ENCODE measurements around the gene SEPTIN10.
A peak's percentile ranks its signal among the peaks of the same experiment; 100 is the strongest.

Gene SEPTIN10

GRCh38 chr2:109611467-109612095 is 2.2 kb downstream of the SEPTIN10 start:
- Histone ChIP-seq H3K4me1 (ENCODE audit: control insufficient read depth, insufficient read depth, low read length) (peaks cover 42% of the 10 kb centered on the region), H3K9ac (ENCODE audit: low read length) (no peak overlapping the region), H3K36me3 (ENCODE audit: control insufficient read depth, insufficient read depth, low read length) (no peaks in the 10 kb centered on the region), H3K27ac (ENCODE audit: low read depth, low read length) (peak overlapping the region; percentile 98), H3K4me3 (ENCODE audit: low read length) (peak overlapping the region; percentile 21), H3K27me3 (ENCODE audit: control insufficient read depth, insufficient read depth, low read length) (peaks cover 3% of the 10 kb centered on the region)

- Histone ChIP-seq H3K36me3 (ENCODE audit: control insufficient read depth, insufficient read depth, low read length) (no peaks in the 10 kb centered on the region), H3K4me3 (ENCODE audit: low read length) (peak overlapping the region; percentile 19), H3K9ac (ENCODE audit: low read length) (no peak overlapping the region), H3K27me3 (ENCODE audit: control insufficient read depth, insufficient read depth, low read length) (no peaks in the 10 kb centered on the region), H3K27ac (ENCODE audit: low read depth, low read length) (peak overlapping the region; percentile 58), H3K4me1 (ENCODE audit: control insufficient read depth, insufficient read depth, low read length) (peaks cover 36% of the 10 kb centered on the region)
These were observed 4.3 kb downstream of the SEPTIN10 start for GRCh38 chr2:109609352-109610024.

- peaks cover 36% of the 10 kb centered on the region for H3K4me1 ChIP-seq (ENCODE audit: control insufficient read depth, insufficient read depth, low read length)
- no peak overlapping the region for H3K4me3 ChIP-seq (ENCODE audit: low read length)
- no peaks in the 10 kb centered on the region for H3K36me3 ChIP-seq (ENCODE audit: control insufficient read depth, insufficient read depth, low read length)
- no peak overlapping the region for H3K27ac ChIP-seq (ENCODE audit: low read depth, low read length)
- no peaks in the 10 kb centered on the region for H3K27me3 ChIP-seq (ENCODE audit: control insufficient read depth, insufficient read depth, low read length)
- H3K9ac ChIP-seq (ENCODE audit: low read length), result no peak overlapping the region
These were observed 6.0 kb downstream of the SEPTIN10 start for GRCh38 chr2:109607766-109608165.

- Histone ChIP-seq H3K27me3 (ENCODE audit: control insufficient read depth, insufficient read depth, low read length) (no peaks in the 10 kb centered on the region), H3K4me3 (ENCODE audit: low read length) (no peak overlapping the region), H3K27ac (ENCODE audit: low read depth, low read length) (no peak overlapping the region), H3K4me1 (ENCODE audit: control insufficient read depth, insufficient read depth, low read length) (peaks cover 16% of the 10 kb centered on the region), H3K36me3 (ENCODE audit: control insufficient read depth, insufficient read depth, low read length) (no peaks in the 10 kb centered on the region), H3K9ac (ENCODE audit: low read length) (no peak overlapping the region)
These were observed 9.2 kb downstream of the SEPTIN10 start for GRCh38 chr2:109604597-109604996.

GRCh38 chr2:109602617-109603188 is 11.1 kb downstream of the SEPTIN10 start:
- no peaks in the 10 kb centered on the region for H3K27me3 ChIP-seq (ENCODE audit: control insufficient read depth, insufficient read depth, low read length)
- H3K9ac ChIP-seq (ENCODE audit: low read length), result no peak overlapping the region
- no peak overlapping the region for H3K27ac ChIP-seq (ENCODE audit: low read depth, low read length)
- H3K4me1 ChIP-seq (ENCODE audit: control insufficient read depth, insufficient read depth, low read length), result peaks cover 2% of the 10 kb centered on the region
- no peak overlapping the region for H3K4me3 ChIP-seq (ENCODE audit: low read length)
- H3K36me3 ChIP-seq (ENCODE audit: control insufficient read depth, insufficient read depth, low read length), result no peaks in the 10 kb centered on the region

GRCh38 chr2:109601783-109602182 is 12.0 kb downstream of the SEPTIN10 start:
- H3K27ac ChIP-seq (ENCODE audit: low read depth, low read length), result no peak overlapping the region
- H3K4me1 ChIP-seq (ENCODE audit: control insufficient read depth, insufficient read depth, low read length), result no peaks in the 10 kb centered on the region
- no peak overlapping the region for H3K9ac ChIP-seq (ENCODE audit: low read length)
- no peak overlapping the region for H3K4me3 ChIP-seq (ENCODE audit: low read length)
- no peaks in the 10 kb centered on the region for H3K27me3 ChIP-seq (ENCODE audit: control insufficient read depth, insufficient read depth, low read length)
- H3K36me3 ChIP-seq (ENCODE audit: control insufficient read depth, insufficient read depth, low read length), result no peaks in the 10 kb centered on the region

- Histone ChIP-seq H3K27ac (ENCODE audit: low read depth, low read length) (no peak overlapping the region), H3K36me3 (ENCODE audit: control insufficient read depth, insufficient read depth, low read length) (no peaks in the 10 kb centered on the region), H3K27me3 (ENCODE audit: control insufficient read depth, insufficient read depth, low read length) (no peaks in the 10 kb centered on the region), H3K4me3 (ENCODE audit: low read length) (no peak overlapping the region), H3K4me1 (ENCODE audit: control insufficient read depth, insufficient read depth, low read length) (no peaks in the 10 kb centered on the region), H3K9ac (ENCODE audit: low read length) (no peak overlapping the region)
These were observed 16.5 kb downstream of the SEPTIN10 start for GRCh38 chr2:109597283-109597682.

GRCh38 chr2:109595644-109596043 is 18.1 kb downstream of the SEPTIN10 start:
- Histone ChIP-seq H3K4me3 (ENCODE audit: low read length) (no peak overlapping the region), H3K4me1 (ENCODE audit: control insufficient read depth, insufficient read depth, low read length) (no peaks in the 10 kb centered on the region), H3K9ac (ENCODE audit: low read length) (no peak overlapping the region), H3K27me3 (ENCODE audit: control insufficient read depth, insufficient read depth, low read length) (no peaks in the 10 kb centered on the region), H3K36me3 (ENCODE audit: control insufficient read depth, insufficient read depth, low read length) (no peaks in the 10 kb centered on the region), H3K27ac (ENCODE audit: low read depth, low read length) (no peak overlapping the region)

GRCh38 chr2:109594246-109594885 is 19.4 kb downstream of the SEPTIN10 start:
- Histone ChIP-seq H3K4me1 (ENCODE audit: control insufficient read depth, insufficient read depth, low read length) (no peaks in the 10 kb centered on the region), H3K9ac (ENCODE audit: low read length) (no peak overlapping the region), H3K36me3 (ENCODE audit: control insufficient read depth, insufficient read depth, low read length) (no peaks in the 10 kb centered on the region), H3K27me3 (ENCODE audit: control insufficient read depth, insufficient read depth, low read length) (no peaks in the 10 kb centered on the region), H3K4me3 (ENCODE audit: low read length) (no peak overlapping the region), H3K27ac (ENCODE audit: low read depth, low read length) (peak overlapping the region; percentile 32)

GRCh38 chr2:109592905-109593304 is 20.9 kb downstream of the SEPTIN10 start:
- Histone ChIP-seq H3K4me1 (ENCODE audit: control insufficient read depth, insufficient read depth, low read length) (no peaks in the 10 kb centered on the region), H3K36me3 (ENCODE audit: control insufficient read depth, insufficient read depth, low read length) (no peaks in the 10 kb centered on the region), H3K27ac (ENCODE audit: low read depth, low read length) (no peak overlapping the region), H3K9ac (ENCODE audit: low read length) (no peak overlapping the region), H3K4me3 (ENCODE audit: low read length) (no peak overlapping the region), H3K27me3 (ENCODE audit: control insufficient read depth, insufficient read depth, low read length) (no peaks in the 10 kb centered on the region)

GRCh38 chr2:109591206-109591605 is 22.6 kb downstream of the SEPTIN10 start:
- Histone ChIP-seq H3K4me3 (ENCODE audit: low read length) (no peak overlapping the region), H3K36me3 (ENCODE audit: control insufficient read depth, insufficient read depth, low read length) (no peaks in the 10 kb centered on the region), H3K27ac (ENCODE audit: low read depth, low read length) (no peak overlapping the region), H3K4me1 (ENCODE audit: control insufficient read depth, insufficient read depth, low read length) (no peaks in the 10 kb centered on the region), H3K9ac (ENCODE audit: low read length) (no peak overlapping the region), H3K27me3 (ENCODE audit: control insufficient read depth, insufficient read depth, low read length) (no peaks in the 10 kb centered on the region)

GRCh38 chr2:109586687-109587086 is 27.1 kb downstream of the SEPTIN10 start:
- no peak overlapping the region for H3K4me3 ChIP-seq (ENCODE audit: low read length)
- H3K9ac ChIP-seq (ENCODE audit: low read length), result no peak overlapping the region
- H3K36me3 ChIP-seq (ENCODE audit: control insufficient read depth, insufficient read depth, low read length), result peaks cover 4% of the 10 kb centered on the region
- H3K4me1 ChIP-seq (ENCODE audit: control insufficient read depth, insufficient read depth, low read length), result no peaks in the 10 kb centered on the region
- no peak overlapping the region for H3K27ac ChIP-seq (ENCODE audit: low read depth, low read length)
- no peaks in the 10 kb centered on the region for H3K27me3 ChIP-seq (ENCODE audit: control insufficient read depth, insufficient read depth, low read length)

All from rectal smooth muscle tissue (tissue), 1 donor.